HG02852 (cell line): ENCODE results near the gene LOC101059915.
"Not testable (repeated sequence)": the region's sequence is repeated elsewhere in the genome, so short reads cannot be mapped to it uniquely, and the experiment has no call there.

ENCODE experiments used
- ATAC-seq: cut with Tn5 transposase; IDR thresholded peaks from one replicate; pipeline ENCODE4 v1.9.1; 2021; ENCODE audit warnings: mild to moderate bottlenecking, moderate library complexity; ENCODE audit not compliant: unreplicated experiment

Gene LOC101059915

DNA sequence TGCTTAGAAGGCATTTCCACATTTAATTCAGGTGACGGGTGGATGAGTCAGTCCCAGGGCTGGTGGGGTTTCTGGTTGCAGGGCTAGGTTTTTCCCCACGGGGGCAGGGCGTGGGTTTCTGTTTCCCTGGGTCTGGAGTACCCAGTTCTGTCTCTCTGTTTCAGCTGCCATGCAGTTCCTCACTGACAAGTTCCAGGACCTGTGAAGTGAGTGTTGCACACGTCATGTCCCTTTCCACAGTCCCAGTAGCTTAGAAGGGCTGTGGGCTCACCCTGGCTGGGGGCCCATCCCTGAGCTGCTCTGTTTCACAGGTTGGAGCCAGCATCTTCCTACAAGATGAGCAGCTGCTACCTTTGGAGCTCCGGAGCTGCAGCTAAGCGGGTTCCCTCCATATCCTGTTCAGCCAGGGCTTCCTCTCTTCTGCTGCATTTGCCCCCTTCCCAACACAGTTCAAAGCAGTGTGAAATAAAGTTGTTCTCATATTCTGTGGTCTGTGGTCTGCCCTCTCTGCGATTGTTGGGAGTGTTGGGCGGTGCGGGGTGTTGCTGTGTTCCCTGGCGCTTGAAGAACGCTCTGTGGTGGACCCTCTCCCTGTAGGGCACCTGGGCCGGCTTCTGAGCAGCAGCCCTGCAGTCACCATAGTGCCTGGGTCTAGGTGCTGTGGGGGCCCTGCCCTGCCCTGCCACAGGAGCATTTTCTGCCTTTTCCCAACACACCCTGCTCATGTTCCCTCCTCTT lies 3.9 kb downstream of the LOC101059915 start:
- no peak for ATAC-seq

- ATAC-seq = no peak
These were observed 4.6 kb downstream of the LOC101059915 start for GRCh38 chrX:71671938-71672337.

DNA sequence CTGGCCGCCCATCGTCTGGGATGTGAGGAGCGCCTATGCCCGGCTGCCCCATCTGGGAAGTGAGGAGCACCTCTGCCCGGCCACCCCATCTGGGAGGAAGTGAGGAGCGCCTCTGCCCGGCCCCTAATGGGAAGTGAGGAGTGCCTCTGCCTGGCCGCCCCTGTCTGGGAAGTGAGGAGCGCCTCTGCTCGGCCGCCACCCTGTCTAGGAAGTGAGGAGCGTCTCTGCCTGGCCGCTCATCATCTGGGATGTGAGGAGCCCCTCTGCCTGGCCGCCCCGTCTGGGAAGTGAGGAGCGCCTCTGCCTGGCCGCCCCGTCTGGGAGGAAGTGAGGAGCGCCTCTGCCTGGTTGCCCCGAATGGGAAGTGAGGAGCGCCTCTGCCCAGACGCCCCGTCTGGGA lies 8.3 kb downstream of the LOC101059915 start:
- ATAC-seq = not testable (repeated sequence)

GRCh38 chrX:71676068-71676795 lies 8.9 kb downstream of the LOC101059915 start:
- ATAC-seq = not testable (repeated sequence)

- not testable (repeated sequence) for ATAC-seq
These were observed 9.8 kb downstream of the LOC101059915 start for GRCh38 chrX:71677195-71677594.

- ATAC-seq = no peak
These were observed 12.3 kb downstream of the LOC101059915 start for GRCh38 chrX:71679575-71680207.

GRCh38 chrX:71696641-71697465 lies 29.5 kb downstream of the LOC101059915 start:
- peak; percentile 48 for ATAC-seq

DNA sequence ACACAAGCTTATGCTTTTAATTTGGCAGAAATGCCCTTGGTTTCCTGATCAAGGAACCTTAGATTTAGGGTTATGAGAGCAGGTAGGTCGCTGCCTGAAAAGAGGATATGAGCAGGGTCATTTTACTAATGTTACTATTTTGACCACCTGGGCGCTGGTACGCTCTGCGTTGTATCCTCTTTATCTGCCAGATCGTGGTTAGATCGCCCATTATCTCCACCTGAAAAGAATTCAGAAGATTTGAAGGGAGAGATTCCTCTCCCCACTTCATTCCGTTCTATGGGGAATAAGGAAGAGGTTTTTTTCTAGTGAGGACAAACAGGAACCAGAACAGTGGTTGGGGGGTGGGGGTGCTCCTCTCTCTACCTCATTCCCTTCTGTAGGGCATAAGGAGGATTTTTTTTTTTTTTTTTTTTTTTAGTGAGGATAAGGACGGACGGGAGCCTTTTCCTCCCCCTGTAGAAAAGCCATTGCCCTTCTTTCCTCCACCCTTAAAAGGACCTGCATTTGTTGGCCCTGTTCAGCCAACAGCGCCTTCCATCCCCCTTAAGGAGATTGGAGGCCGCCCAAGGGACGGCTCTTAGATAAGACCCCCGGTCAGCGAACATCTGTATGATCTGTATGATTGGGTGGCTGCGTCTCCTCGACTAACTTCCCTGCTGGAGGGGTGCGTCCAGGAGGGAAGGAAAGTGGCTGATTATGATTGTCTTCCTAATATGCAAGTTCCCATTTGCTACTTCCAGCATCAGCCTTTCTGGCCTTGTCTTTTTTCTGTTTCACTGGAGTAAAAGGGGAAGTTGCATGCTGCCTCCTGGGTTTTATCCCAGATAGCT lies 30.3 kb downstream of the LOC101059915 start:
- peak; percentile 46 for ATAC-seq

- ATAC-seq = not testable (repeated sequence)
These were observed 31.1 kb downstream of the LOC101059915 start for GRCh38 chrX:71698299-71699022.

GRCh38 chrX:71699023-71699344 lies 31.6 kb downstream of the LOC101059915 start:
- not testable (repeated sequence) for ATAC-seq

- peak; percentile 64 for ATAC-seq
These were observed 35.5 kb downstream of the LOC101059915 start for GRCh38 chrX:71702853-71703252.

DNA sequence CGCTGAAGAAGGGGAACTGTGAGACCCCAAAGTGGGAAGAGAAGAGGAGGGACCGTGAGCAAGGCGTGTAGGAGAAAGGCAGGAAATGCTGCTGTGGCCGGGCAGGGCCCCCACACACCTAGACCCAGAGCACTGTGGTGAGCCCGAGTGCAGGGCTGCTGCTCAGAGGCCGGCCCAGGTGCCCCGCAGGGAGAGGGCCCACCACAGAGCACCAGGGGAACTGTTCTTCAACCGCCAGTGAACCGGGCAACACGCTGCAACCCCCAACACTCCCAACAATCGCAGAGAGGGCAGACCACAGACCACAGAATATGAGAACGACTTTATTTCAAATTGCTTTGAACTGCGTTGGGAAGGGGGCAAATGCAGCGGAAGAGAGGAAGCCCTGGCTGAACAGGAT lies 46.7 kb downstream of the LOC101059915 start:
- not testable (repeated sequence) for ATAC-seq

- not testable (repeated sequence) for ATAC-seq
These were observed 48.2 kb downstream of the LOC101059915 start for GRCh38 chrX:71715551-71715950.

- not testable (repeated sequence) for ATAC-seq
These were observed 49.0 kb downstream of the LOC101059915 start for GRCh38 chrX:71716323-71716722.

- not testable (repeated sequence) for ATAC-seq
These were observed 50.8 kb downstream of the LOC101059915 start, which contains the start of gene CXorf49 for GRCh38 chrX:71718185-71718584. TSS of gene CXorf49 (minus strand) at chrX:71718285. CDS start at chrX:71718151, 134 bp downstream.

DNA sequence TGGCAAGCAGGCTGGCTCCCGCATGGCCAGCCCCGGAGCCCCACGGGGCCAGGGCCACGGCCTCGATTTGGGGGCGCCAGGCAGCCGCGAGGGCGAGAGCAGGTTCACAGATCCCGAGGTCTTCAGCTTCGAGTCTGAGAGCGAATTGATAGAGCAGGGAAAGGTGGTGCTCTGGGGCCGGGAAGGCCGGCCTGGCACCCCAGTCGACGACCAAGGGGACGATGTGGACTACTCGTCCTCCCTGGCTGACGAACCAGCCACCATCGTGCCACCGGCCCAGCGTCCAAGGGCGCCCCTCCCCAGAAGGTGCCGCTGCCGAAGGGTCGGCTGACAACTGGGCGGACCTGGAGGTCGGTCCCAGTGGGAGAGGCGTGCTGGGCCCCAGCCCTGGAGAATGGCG lies 51.8 kb downstream of the LOC101059915 start:
- ATAC-seq = not testable (repeated sequence)

DNA sequence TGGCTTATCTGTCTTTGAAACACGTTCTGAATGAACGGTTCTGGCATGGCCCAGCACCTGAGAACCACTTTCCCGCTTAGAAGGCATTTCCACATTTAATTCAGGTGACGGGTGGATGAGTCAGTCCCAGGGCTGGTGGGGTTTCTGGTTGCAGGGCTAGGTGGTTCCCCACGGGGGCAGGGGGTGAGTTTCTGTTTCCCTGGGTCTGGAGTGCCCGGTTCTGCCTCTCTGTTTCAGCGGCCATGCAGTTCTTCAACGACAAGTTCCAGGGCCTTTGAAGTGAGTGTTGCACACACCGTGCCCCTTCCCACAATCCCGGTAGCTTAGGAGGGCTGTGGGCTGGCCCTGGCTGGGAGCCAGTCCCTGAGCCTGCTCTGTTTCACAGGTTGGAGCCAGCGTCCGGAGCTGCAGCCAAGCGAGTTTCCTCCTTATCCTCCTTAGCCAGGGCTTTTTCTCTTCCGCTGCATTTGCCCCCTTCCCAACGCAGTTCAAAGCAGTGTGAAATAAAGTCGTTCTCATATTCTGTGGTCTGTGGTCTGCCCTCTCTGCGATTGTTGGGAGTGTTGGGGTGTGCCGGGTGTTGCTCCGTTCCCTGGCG lies 53.0 kb downstream of the LOC101059915 start:
- not testable (repeated sequence) for ATAC-seq
